AG09309 (cell line): Measurements from ENCODE around the gene ARL10.

Experiments used
- DNase-seq: peaks from one replicate; pipeline ENCODE4 v3.0.0-alpha.2; 2010; ENCODE audit warnings: low read depth
- H3K4me3 ChIP-seq: 2 replicates; pipeline ENCODE4 v1.5.1; 2011; ENCODE audit warnings: mild to moderate bottlenecking, low read depth, low read length, moderate library complexity; ENCODE audit not compliant: control insufficient read depth
- TF ChIP-seq, protein P1 (sequence below): IDR thresholded peaks from 2 replicates; pipeline ENCODE4 v1.5.1; 2011; ENCODE audit warnings: mild to moderate bottlenecking, low read depth, low read length, inconsistent platforms; ENCODE audit not compliant: insufficient read depth, control insufficient read depth; ENCODE audit errors: missing control alignments

Gene ARL10

DNA sequence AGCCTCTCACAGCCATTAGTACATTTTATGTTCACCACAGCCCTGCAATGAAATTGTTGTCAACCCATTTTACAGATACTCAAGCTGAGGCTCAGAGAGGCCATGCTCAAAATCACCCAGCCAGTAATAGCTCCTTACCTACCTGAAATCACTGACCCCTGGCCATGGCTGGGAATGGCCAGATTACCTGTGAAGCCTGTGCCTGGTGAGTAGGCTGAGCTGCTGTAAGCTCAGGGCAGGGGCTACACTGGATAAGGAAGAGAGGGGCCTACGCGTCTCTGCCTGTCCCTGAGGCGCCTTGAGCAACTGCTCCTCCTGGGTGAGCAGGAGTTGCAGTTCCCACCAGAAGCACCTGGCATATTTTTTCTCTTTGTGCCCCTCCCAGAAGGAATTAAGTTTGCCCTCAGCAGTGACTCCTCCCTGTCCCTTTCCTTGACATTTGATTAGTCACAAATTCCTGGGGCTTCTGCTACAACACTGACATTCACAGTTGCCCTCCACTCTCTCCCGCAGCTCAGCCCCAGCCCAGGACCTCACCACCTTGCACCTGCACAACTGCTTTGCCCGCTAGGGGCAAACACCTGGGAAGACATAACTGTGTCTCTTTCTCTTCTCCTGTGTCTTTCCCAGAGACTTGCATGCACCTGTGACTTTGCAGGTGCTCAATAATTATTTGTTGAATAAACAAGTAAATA, 45.3 kb downstream of the ARL10 start:
- no peak overlapping the region for H3K4me3 ChIP-seq
- DNase-seq: no peak
- TF ChIP-seq, protein P1, sequence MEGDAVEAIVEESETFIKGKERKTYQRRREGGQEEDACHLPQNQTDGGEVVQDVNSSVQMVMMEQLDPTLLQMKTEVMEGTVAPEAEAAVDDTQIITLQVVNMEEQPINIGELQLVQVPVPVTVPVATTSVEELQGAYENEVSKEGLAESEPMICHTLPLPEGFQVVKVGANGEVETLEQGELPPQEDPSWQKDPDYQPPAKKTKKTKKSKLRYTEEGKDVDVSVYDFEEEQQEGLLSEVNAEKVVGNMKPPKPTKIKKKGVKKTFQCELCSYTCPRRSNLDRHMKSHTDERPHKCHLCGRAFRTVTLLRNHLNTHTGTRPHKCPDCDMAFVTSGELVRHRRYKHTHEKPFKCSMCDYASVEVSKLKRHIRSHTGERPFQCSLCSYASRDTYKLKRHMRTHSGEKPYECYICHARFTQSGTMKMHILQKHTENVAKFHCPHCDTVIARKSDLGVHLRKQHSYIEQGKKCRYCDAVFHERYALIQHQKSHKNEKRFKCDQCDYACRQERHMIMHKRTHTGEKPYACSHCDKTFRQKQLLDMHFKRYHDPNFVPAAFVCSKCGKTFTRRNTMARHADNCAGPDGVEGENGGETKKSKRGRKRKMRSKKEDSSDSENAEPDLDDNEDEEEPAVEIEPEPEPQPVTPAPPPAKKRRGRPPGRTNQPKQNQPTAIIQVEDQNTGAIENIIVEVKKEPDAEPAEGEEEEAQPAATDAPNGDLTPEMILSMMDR: no peak

DNA sequence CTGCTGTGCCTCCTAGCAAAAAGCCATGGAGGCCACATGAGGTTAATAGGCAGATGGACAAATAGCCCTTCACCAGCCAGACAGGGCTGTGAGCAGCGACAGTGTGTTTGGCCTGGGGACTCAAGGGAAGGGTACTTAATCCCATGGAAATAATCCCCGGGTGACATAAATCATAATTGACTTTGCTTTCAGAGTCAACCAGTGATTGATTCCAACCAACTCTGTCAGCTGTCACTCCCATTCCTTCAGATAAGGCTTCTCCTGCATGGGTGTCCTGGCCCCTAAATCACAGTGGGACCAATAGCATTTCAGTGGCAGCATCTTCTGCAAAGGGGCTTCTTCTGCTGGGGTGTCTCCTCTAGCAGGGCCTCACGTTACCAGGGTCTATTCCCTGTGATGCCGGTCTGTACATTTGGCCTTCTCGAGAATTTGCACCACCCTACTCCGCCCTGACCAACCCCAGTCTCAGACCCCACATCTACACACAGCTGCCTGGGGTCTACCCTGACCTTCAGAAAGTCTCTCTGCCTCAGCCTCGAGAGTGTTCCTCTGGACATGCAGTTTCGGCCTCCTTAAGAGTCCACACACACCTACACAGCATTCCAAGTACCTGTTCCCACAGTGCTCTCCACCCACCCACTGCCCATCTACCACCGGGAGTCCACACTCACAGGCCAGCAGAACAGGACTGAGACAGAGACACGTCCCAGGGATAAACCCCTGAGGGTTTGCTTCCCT, 47.4 kb downstream of the ARL10 start:
- H3K4me3 ChIP-seq: no peak overlapping the region
- TF ChIP-seq, protein P1: no peak
- DNase-seq: no peak

DNA sequence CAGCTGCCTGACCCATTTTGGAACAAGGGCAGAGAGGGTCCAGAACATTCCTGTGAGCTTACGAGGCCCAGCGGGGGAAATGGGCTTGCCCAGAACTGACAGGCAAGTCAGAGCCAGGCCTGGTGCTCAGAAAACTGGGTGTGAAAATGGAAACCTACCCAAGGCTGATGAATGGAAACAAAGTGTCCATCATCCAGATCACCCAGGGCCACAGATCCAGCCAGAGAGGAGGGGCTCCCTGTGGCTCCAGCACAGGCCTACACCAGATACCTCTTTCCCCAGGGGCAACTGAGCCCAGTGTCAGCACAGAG, 47.9 kb downstream of the ARL10 start:
- TF ChIP-seq, protein P1: no peak
- no peak for DNase-seq
- H3K4me3 ChIP-seq: no peak overlapping the region

DNA sequence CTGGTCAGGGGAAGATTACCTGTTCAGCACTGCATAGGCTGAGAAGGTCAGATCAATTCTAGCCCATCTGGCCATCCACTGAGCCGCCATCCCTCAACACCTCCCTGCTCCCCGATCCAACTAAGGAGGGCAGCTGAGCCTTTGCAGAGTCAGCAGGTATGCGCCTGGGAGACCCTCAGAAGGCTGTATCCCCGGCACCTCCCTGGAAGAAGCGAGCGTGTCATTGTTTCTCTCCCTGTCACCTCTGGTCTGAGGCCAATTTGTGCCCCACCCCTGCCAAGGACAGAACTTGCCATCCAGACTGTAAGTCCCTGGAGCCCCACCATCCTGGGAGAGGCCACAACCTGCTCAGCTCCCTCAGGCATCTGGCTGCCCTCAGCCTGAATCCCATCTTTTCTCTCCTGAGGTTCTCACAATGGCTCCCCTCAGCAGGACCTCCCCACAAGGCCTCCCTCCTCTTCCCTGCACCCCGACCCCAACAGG, 48.5 kb downstream of the ARL10 start:
- TF ChIP-seq, protein P1: no peak
- H3K4me3 ChIP-seq: no peak overlapping the region
- no peak for DNase-seq

DNA sequence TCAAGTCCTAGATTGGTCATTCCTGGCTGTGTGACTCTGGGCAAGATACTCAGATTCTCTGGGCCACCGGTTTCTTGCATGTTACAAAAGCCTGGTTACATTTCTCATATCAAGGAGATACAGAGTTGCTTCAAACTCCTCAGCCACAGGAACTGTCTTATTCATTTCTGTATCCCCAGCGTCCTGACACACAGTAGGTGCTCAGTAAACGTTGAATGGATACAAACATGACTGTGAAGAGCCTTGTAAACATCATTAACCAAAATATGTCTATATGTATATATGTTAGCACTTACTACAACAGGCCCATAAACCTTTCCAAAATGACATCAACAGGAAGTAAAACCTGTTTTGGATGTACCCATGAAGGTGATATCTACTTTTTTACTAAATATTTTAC, 49.4 kb downstream of the ARL10 start:
- TF ChIP-seq, protein P1: no peak
- DNase-seq: no peak
- no peak overlapping the region for H3K4me3 ChIP-seq

DNA sequence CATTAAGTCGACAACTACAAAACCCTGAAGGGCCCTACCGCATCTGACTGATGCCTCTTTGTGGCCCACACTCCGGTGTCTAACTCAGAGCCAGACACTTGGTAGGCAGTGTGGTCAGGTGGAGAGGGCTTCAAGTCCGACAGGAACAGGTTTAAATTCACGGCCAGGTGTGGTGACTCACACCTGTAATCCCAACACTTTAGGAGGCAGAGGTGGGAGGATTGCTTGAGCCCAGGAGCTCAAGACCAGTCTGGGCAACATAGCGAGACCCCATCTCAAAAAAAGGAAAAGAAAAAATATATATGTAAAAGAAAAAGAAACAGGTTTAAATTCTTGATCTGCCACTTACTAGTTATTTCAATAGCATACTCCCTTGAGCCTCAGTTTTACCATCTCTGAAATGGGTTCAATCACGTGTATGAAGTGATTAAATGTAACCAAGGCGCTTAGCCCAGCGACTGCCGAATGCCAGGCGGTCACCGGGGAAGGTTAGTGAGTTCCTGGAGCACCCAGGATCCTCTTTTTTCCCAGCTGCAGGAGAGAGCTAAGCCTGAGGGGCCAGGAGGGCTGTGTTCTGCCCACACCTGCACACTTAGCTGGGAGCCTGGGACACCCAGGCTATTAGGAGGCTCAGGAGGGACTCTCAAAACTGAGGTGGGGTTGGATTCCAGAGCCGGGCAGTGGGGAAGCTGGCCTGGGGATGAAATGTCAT, 50.1 kb downstream of the ARL10 start:
- TF ChIP-seq, protein P1: no peak
- H3K4me3 ChIP-seq: peak overlapping the region; percentile 59
- no peak for DNase-seq
